K562 (cell line): ENCODE results near the gene RANBP3. TPM values are rescaled to one million over a fixed set of nuclear protein-coding genes. Genes with fewer than 3 reads are reported as not detected.

ENCODE experiments used
- BCL6 ChIP-seq: fragments of 250-450 bp; sonication (Bioruptor Pico); IDR thresholded peaks from 2 replicates; pipeline ENCODE4 v1.4.0; 2020
- BRD4 ChIP-seq: fragments of 200-600 bp; sonication (generic); IDR thresholded peaks from 2 replicates; pipeline ENCODE4 v1.6.1; 2017; ENCODE audit warnings: inconsistent platforms
- HNRNPLL ChIP-seq: fragments of 200-400 bp; formaldehyde crosslinking; IDR thresholded peaks from 2 replicates; pipeline ENCODE4 v1.6.1; 2017; ENCODE audit warnings: low read length, low read depth, mild to moderate bottlenecking; ENCODE audit not compliant: poor library complexity, severe bottlenecking
- JUN ChIP-seq, 2 experiments: sonication (generic) in 1 of 2; formaldehyde crosslinking in 1 of 2; IDR thresholded peaks; 2 replicates each; pipeline versions ENCODE4 v1.6.1 to v1.8.0; 2012 to 2022; ENCODE audit warnings: borderline replicate concordance in 2 of 2, mild to moderate bottlenecking in 2 of 2, improper control_type of control experiment in 1 of 2, low read depth in 1 of 2, low read length in 1 of 2, missing genetic modification reagents in 1 of 2
- KAT2B ChIP-seq: IDR thresholded peaks from one replicate; pipeline ENCODE4 v1.6.1; 2012; ENCODE audit warnings: low read depth, mild to moderate bottlenecking, control low read depth, inconsistent platforms, low read length, moderate library complexity
- MAFG ChIP-seq: fragments of 450-650 bp; conservative IDR thresholded peaks from 2 replicates; pipeline ENCODE4 v1.6.1; 2016; ENCODE audit warnings: missing genetic modification characterization, missing compliant biosample characterization
- MEF2D ChIP-seq: conservative IDR thresholded peaks from 2 replicates; pipeline ENCODE4 v1.6.1; 2016; ENCODE audit warnings: low read depth, missing genetic modification characterization, missing compliant biosample characterization
- MYC ChIP-seq, 2 experiments: fragments of 250-450 bp in 1 of 2; sonication (Bioruptor Pico) in 1 of 2; IDR thresholded peaks; 2 replicates each; pipeline versions ENCODE4 v1.5.1 to v1.6.1; 2012 to 2021; ENCODE audit warnings: low read depth in 2 of 2, borderline replicate concordance in 1 of 2, improper control_type of control experiment in 1 of 2, low read length in 1 of 2, mild to moderate bottlenecking in 1 of 2, moderate library complexity in 1 of 2
- RCOR1 ChIP-seq, 2 experiments: IDR thresholded peaks; 2 replicates each; pipeline ENCODE4 v1.6.1; 2012; ENCODE audit warnings: low read depth in 2 of 2, low read length in 2 of 2, borderline replicate concordance in 1 of 2, improper control_type of control experiment in 1 of 2
- SIN3B ChIP-seq: fragments of 450-650 bp; IDR thresholded peaks from 2 replicates; pipeline ENCODE4 v1.6.1; 2017; ENCODE audit warnings: low read depth, mild to moderate bottlenecking, moderate library complexity
- TCFL5 ChIP-seq: fragments of 250-450 bp; sonication (Bioruptor Pico); conservative IDR thresholded peaks from 2 replicates; pipeline ENCODE4 v1.6.1; 2021; ENCODE audit warnings: mild to moderate bottlenecking, moderate library complexity, matching md5 sums
- ZFP1 ChIP-seq: fragments of 450-650 bp; formaldehyde crosslinking; IDR thresholded peaks from 2 replicates; pipeline ENCODE4 v1.4.0; 2020; ENCODE audit warnings: mild to moderate bottlenecking, mixed read lengths
- ZFPM2 ChIP-seq: fragments of 250-450 bp; sonication (Bioruptor Pico); IDR thresholded peaks from 2 replicates; pipeline ENCODE4 v1.5.1; 2022; ENCODE audit warnings: mild to moderate bottlenecking
- ZFX ChIP-seq: sonication (generic); formaldehyde crosslinking; IDR thresholded peaks from 2 replicates; pipeline ENCODE4 v1.8.0; 2022; ENCODE audit warnings: mild to moderate bottlenecking, missing genetic modification reagents, moderate library complexity
- ZNF121 ChIP-seq: sonication (generic); formaldehyde crosslinking; conservative IDR thresholded peaks from 2 replicates; pipeline ENCODE4 v1.8.0; 2022; ENCODE audit warnings: missing genetic modification reagents
- ZNF133 ChIP-seq: fragments of 250-450 bp; sonication (Bioruptor Pico); IDR thresholded peaks from 2 replicates; pipeline ENCODE4 v1.4.0; 2020; ENCODE audit warnings: mild to moderate bottlenecking
- ZNF445 ChIP-seq: fragments of 250-450 bp; sonication (Bioruptor Pico); IDR thresholded peaks from 2 replicates; pipeline ENCODE4 v1.4.0; 2020; ENCODE audit warnings: low read depth, mild to moderate bottlenecking, moderate library complexity
- ZNF586 ChIP-seq: fragments of 450-650 bp; formaldehyde crosslinking; conservative IDR thresholded peaks from 2 replicates; pipeline ENCODE4 v1.4.0; 2020; ENCODE audit warnings: mild to moderate bottlenecking, moderate library complexity
- polyA plus RNA-seq, 8 experiments: library from polyadenylated mRNA; depleted of rRNA in 4 of 8; stranded (reverse) in 5 of 8; unstranded in 3 of 8; fragments of >200 nt; fragmentation: Nextera tagmentation in 2 of 8; fragmentation: Illumina TruSeq in 1 of 8; extraction: Ambion mirVana in 2 of 8; extraction: Trizol in 1 of 8; gene quantifications; 2 replicates each; pipeline versions ENCODE4 v1.2.1 to v1.2.3, GENCODE V29; 2011 to 2014; ENCODE audit warnings: inconsistent platforms in 1 of 8, missing spikeins in 1 of 8
- total RNA-seq, 7 experiments: library from RNA; depleted of rRNA in 6 of 7; stranded (reverse); fragments of >200 nt in 6 of 7; fragmentation: Illumina TruSeq in 2 of 7; extraction: Trizol in 2 of 7; gene quantifications; 2 replicates each; pipeline versions ENCODE4 v1.2.1 to v1.2.3, GENCODE V29; 2011 to 2021; ENCODE audit warnings: low replicate concordance in 1 of 7
- TF ChIP-seq, protein P1 (sequence below): sonication (generic); formaldehyde crosslinking; IDR thresholded peaks from 2 replicates; pipeline ENCODE4 v1.8.0; 2023; ENCODE audit warnings: mild to moderate bottlenecking, missing genetic modification reagents
- TF ChIP-seq, protein P2 (sequence below): fragments of 250-450 bp; sonication (Bioruptor Pico); IDR thresholded peaks from 2 replicates; pipeline ENCODE4 v1.6.1; 2021; ENCODE audit warnings: mild to moderate bottlenecking
- TF ChIP-seq, protein P3 (sequence below): fragments of 250-450 bp; sonication (Bioruptor Pico); IDR thresholded peaks from 2 replicates; pipeline ENCODE4 v1.8.0; 2022; ENCODE audit warnings: inconsistent platforms
- TF ChIP-seq, protein P4 (sequence below): fragments of 450-650 bp; IDR thresholded peaks from 2 replicates; pipeline ENCODE4 v1.6.1; 2016; ENCODE audit warnings: borderline replicate concordance

Gene RANBP3
- total and polyA plus RNA-seq, 9 of the 15 experiments (the other 6 are each of a cell fraction or from before 2014, with no cell fraction given) = 0.90 to 95.1 (median 63.2) TPM

DNA sequence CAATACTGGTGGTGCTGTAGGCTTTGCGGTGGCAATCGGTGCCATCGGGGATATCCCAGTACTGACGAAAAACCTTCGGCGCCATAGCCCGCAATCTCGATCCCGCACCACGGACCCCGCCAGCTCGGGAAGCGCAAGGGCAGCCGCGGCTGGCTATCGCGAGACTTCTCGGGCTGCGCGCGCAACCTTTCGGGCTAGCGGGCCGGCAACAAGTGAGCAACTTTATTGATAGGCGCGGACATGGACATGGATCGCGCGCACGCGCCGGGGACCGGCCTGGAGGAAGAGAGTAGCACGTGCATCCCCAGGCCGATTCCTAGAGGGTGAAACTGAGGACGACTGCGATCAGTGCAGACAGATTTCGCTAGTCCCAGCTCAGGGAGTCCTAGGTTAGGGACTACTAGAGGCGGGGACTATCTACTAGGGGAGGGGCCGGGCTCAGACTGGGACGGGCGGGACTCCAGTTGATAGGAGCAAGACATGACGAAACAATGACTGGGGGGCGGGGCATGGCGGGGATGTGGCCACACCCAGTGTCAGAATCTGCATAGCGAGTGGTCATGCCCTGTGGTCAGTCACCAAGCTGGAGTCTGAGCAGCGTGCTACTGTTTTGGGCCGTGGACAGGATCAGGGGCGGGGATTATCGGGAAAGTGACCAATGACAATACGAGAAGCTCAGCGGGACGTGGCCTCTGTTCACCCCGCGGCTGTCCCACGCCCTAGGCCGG is 74.2 kb downstream of the RANBP3 start, which contains the start of gene NDUFA11 (continued):
- TF ChIP-seq HNRNPLL = peak; percentile 42
- 0 out of 2 replicates have a peak, but pooled peaks have one; percentile 37 for TF ChIP-seq MEF2D (tag)
- TF ChIP-seq ZNF133 = no peak
- TF ChIP-seq ZFP1 = no peak
- TF ChIP-seq, protein P1, sequence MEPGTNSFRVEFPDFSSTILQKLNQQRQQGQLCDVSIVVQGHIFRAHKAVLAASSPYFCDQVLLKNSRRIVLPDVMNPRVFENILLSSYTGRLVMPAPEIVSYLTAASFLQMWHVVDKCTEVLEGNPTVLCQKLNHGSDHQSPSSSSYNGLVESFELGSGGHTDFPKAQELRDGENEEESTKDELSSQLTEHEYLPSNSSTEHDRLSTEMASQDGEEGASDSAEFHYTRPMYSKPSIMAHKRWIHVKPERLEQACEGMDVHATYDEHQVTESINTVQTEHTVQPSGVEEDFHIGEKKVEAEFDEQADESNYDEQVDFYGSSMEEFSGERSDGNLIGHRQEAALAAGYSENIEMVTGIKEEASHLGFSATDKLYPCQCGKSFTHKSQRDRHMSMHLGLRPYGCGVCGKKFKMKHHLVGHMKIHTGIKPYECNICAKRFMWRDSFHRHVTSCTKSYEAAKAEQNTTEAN (CRISPR knock-in tag) = 0 out of 2 replicates have a peak, but pooled peaks have one; percentile 41
- 0 out of 2 replicates have a peak, but pooled peaks have one; percentile 48 for TF ChIP-seq BRD4
- peak in 1 of 2 experiments; percentile 4; a peak in 1 of 4 replicates for TF ChIP-seq RCOR1 (IDR thresholded peaks at IDR 0.05; ENCODE audit: borderline replicate concordance in 1 of 2, low read depth in 2 of 2, low read length in 2 of 2)
- TF ChIP-seq, protein P2, sequence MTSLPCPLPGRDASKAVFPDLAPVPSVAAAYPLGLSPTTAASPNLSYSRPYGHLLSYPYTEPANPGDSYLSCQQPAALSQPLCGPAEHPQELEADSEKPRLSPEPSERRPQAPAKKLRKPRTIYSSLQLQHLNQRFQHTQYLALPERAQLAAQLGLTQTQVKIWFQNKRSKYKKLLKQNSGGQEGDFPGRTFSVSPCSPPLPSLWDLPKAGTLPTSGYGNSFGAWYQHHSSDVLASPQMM (CRISPR knock-in tag) = no peak
- TF ChIP-seq ZNF121 (CRISPR knock-in tag) = no peak
- no peak for TF ChIP-seq MAFG (tag)
- TF ChIP-seq ZNF445 = no peak
- TF ChIP-seq, protein P3, sequence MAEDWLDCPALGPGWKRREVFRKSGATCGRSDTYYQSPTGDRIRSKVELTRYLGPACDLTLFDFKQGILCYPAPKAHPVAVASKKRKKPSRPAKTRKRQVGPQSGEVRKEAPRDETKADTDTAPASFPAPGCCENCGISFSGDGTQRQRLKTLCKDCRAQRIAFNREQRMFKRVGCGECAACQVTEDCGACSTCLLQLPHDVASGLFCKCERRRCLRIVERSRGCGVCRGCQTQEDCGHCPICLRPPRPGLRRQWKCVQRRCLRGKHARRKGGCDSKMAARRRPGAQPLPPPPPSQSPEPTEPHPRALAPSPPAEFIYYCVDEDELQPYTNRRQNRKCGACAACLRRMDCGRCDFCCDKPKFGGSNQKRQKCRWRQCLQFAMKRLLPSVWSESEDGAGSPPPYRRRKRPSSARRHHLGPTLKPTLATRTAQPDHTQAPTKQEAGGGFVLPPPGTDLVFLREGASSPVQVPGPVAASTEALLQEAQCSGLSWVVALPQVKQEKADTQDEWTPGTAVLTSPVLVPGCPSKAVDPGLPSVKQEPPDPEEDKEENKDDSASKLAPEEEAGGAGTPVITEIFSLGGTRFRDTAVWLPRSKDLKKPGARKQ (CRISPR knock-in tag) = no peak
- peak; percentile 27 for TF ChIP-seq KAT2B
- TF ChIP-seq ZFPM2 (CRISPR knock-in tag) = no peak
- peak; percentile 78 for TF ChIP-seq SIN3B
- no peak for TF ChIP-seq ZNF586 (CRISPR knock-in tag)
- TF ChIP-seq TCFL5 (CRISPR knock-in tag) = no peak
- TF ChIP-seq JUN (IDR thresholded peaks at IDR 0.05; ENCODE audit: borderline replicate concordance, low read depth, low read length) = peak; percentile 76; the same call in 1 of the 2 replicates
- TF ChIP-seq JUN (CRISPR knock-in tag; IDR thresholded peaks at IDR 0.05; ENCODE audit: borderline replicate concordance) = no peak
- TF ChIP-seq, protein P4, sequence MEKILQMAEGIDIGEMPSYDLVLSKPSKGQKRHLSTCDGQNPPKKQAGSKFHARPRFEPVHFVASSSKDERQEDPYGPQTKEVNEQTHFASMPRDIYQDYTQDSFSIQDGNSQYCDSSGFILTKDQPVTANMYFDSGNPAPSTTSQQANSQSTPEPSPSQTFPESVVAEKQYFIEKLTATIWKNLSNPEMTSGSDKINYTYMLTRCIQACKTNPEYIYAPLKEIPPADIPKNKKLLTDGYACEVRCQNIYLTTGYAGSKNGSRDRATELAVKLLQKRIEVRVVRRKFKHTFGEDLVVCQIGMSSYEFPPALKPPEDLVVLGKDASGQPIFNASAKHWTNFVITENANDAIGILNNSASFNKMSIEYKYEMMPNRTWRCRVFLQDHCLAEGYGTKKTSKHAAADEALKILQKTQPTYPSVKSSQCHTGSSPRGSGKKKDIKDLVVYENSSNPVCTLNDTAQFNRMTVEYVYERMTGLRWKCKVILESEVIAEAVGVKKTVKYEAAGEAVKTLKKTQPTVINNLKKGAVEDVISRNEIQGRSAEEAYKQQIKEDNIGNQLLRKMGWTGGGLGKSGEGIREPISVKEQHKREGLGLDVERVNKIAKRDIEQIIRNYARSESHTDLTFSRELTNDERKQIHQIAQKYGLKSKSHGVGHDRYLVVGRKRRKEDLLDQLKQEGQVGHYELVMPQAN = peak; percentile 90
- peak; percentile 85 for TF ChIP-seq ZFX (CRISPR knock-in tag)
- TF ChIP-seq MYC (IDR thresholded peaks at IDR 0.05; ENCODE audit: low read depth, low read length) = peak; percentile 99
- peak; percentile 96 for TF ChIP-seq MYC (CRISPR knock-in tag; IDR thresholded peaks at IDR 0.05; ENCODE audit: borderline replicate concordance, low read depth)
- no peak for TF ChIP-seq BCL6 (CRISPR knock-in tag)
